ENCODE data around the gene PRRG3.

PRRG3 gene

DNA sequence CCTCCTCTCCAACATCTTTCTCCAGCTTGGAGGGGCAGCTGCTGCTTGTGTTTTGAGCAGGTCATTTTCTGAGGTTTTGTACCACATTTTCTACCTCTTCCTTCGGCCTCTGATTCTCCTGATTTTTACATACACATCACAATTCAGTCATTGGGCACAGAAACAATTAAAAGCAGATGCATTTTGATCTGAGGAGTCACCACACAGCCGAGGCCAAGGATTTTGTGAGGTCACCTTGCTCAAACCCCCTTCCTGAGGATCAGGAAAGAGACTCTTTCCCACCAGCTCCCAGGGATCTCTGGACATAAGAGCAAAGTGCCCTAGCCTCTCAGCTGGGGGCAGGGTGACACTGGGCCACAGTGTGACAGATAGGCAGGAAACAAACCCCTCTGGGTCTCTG lies 15.2 kb downstream of the PRRG3 start:
- Histone ChIP-seq H3K9me2 (ENCODE audit: low read depth, low read length) (no peaks in the 10 kb centered on the region), H4K20me1 (ENCODE audit: insufficient read depth, low read length) (no peaks in the 10 kb centered on the region), H3K36me3 (ENCODE audit: insufficient read depth, low read length) (no peaks in the 10 kb centered on the region), H3K27ac (ENCODE audit: low read depth, low read length, poor library complexity, severe bottlenecking) (no peak overlapping the region), H3K9ac (ENCODE audit: low read length) (no peak overlapping the region), H3K27me3 (ENCODE audit: insufficient read depth, low read length) (no peaks in the 10 kb centered on the region), H3K9me3 (ENCODE audit: low read length) (no peaks in the 10 kb centered on the region), H3K4me1 (ENCODE audit: insufficient read depth, low read length, severe bottlenecking) (no peaks in the 10 kb centered on the region), H2AFZ (ENCODE audit: low read length) (no peak overlapping the region), H3K79me2 (ENCODE audit: insufficient read depth, low read length) (no peaks in the 10 kb centered on the region), H3F3A (ENCODE audit: insufficient read depth, low read length) (no peaks in the 10 kb centered on the region), H3K4me3 (ENCODE audit: low read depth, low read length, poor library complexity, severe bottlenecking) (no peak overlapping the region), H3K4me2 (ENCODE audit: low read length) (no peak overlapping the region)
- no peak for TF ChIP-seq EZH2 (IDR thresholded peaks at IDR 0.05; ENCODE audit: borderline replicate concordance, low read length)
- TF ChIP-seq, protein P1, sequence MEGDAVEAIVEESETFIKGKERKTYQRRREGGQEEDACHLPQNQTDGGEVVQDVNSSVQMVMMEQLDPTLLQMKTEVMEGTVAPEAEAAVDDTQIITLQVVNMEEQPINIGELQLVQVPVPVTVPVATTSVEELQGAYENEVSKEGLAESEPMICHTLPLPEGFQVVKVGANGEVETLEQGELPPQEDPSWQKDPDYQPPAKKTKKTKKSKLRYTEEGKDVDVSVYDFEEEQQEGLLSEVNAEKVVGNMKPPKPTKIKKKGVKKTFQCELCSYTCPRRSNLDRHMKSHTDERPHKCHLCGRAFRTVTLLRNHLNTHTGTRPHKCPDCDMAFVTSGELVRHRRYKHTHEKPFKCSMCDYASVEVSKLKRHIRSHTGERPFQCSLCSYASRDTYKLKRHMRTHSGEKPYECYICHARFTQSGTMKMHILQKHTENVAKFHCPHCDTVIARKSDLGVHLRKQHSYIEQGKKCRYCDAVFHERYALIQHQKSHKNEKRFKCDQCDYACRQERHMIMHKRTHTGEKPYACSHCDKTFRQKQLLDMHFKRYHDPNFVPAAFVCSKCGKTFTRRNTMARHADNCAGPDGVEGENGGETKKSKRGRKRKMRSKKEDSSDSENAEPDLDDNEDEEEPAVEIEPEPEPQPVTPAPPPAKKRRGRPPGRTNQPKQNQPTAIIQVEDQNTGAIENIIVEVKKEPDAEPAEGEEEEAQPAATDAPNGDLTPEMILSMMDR (IDR thresholded peaks at IDR 0.05; ENCODE audit: low read length): no peak

DNA sequence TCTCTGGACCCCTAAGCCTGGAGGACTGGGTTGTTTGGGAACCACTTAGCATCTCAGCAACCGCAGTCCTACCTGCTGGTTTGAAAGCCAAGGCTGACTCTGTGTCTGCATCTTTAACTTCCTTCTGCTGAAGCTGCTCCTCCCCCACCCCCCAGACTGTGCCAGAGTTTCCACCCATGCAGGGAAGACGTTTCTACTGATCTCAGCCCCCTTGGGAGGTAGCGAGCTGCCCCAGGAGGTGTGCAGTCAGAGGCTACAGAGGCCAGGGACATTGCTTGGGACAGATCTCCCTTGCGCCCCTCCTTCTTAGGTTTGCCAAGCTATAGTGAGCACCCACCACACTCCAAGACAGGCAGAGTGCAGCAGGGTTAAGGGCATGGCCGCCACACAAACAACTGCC lies 15.9 kb downstream of the PRRG3 start:
- no peak for TF ChIP-seq EZH2 (IDR thresholded peaks at IDR 0.05; ENCODE audit: borderline replicate concordance, low read length)
- TF ChIP-seq, protein P1 (IDR thresholded peaks at IDR 0.05; ENCODE audit: low read length): no peak
- H3K4me1 ChIP-seq (ENCODE audit: insufficient read depth, low read length, severe bottlenecking): no peaks in the 10 kb centered on the region
- no peaks in the 10 kb centered on the region for H3K79me2 ChIP-seq (ENCODE audit: insufficient read depth, low read length)
- H3K4me3 ChIP-seq (ENCODE audit: low read depth, low read length, poor library complexity, severe bottlenecking): no peak overlapping the region
- no peak overlapping the region for H3K4me2 ChIP-seq (ENCODE audit: low read length)
- H3K9me2 ChIP-seq (ENCODE audit: low read depth, low read length): no peaks in the 10 kb centered on the region
- H3K9ac ChIP-seq (ENCODE audit: low read length): no peak overlapping the region
- H3K9me3 ChIP-seq (ENCODE audit: low read length): no peaks in the 10 kb centered on the region
- H3K27me3 ChIP-seq (ENCODE audit: insufficient read depth, low read length): no peaks in the 10 kb centered on the region
- H3F3A ChIP-seq (ENCODE audit: insufficient read depth, low read length): no peaks in the 10 kb centered on the region
- H3K36me3 ChIP-seq (ENCODE audit: insufficient read depth, low read length): no peaks in the 10 kb centered on the region
- H3K27ac ChIP-seq (ENCODE audit: low read depth, low read length, poor library complexity, severe bottlenecking): no peak overlapping the region
- H4K20me1 ChIP-seq (ENCODE audit: insufficient read depth, low read length): no peaks in the 10 kb centered on the region
- H2AFZ ChIP-seq (ENCODE audit: low read length): no peak overlapping the region

DNA sequence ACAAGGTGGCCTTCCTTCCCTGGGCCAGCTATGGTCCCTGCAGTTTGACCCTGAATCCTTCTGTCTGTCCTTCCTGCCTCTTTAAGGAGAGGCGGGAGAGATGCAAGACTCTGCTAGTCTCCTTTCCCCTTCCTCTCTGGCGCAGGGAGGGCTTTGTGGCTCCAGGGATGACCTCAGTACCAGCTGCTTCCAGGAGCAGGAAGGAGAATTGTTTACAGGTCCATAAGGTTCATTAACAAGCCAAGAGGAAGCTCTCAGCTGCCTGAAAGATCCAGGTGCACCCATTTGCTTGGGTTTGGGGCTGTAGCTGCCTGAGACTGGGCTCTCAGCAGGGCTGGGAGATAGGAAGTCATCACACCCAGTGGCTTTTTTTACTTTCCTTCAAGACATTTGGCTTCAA lies 16.5 kb downstream of the PRRG3 start:
- TF ChIP-seq, protein P1 (IDR thresholded peaks at IDR 0.05; ENCODE audit: low read length): no peak
- TF ChIP-seq EZH2 (IDR thresholded peaks at IDR 0.05; ENCODE audit: borderline replicate concordance, low read length): no peak
- no peak overlapping the region for H3K4me3 ChIP-seq (ENCODE audit: low read depth, low read length, poor library complexity, severe bottlenecking)
- no peak overlapping the region for H2AFZ ChIP-seq (ENCODE audit: low read length)
- H3F3A ChIP-seq (ENCODE audit: insufficient read depth, low read length): no peaks in the 10 kb centered on the region
- no peaks in the 10 kb centered on the region for H3K79me2 ChIP-seq (ENCODE audit: insufficient read depth, low read length)
- H3K27ac ChIP-seq (ENCODE audit: low read depth, low read length, poor library complexity, severe bottlenecking): no peak overlapping the region
- H3K4me1 ChIP-seq (ENCODE audit: insufficient read depth, low read length, severe bottlenecking): no peaks in the 10 kb centered on the region
- H3K36me3 ChIP-seq (ENCODE audit: insufficient read depth, low read length): no peaks in the 10 kb centered on the region
- no peak overlapping the region for H3K4me2 ChIP-seq (ENCODE audit: low read length)
- H3K9me3 ChIP-seq (ENCODE audit: low read length): no peaks in the 10 kb centered on the region
- H3K27me3 ChIP-seq (ENCODE audit: insufficient read depth, low read length): no peaks in the 10 kb centered on the region
- no peaks in the 10 kb centered on the region for H4K20me1 ChIP-seq (ENCODE audit: insufficient read depth, low read length)
- H3K9me2 ChIP-seq (ENCODE audit: low read depth, low read length): no peaks in the 10 kb centered on the region
- no peak overlapping the region for H3K9ac ChIP-seq (ENCODE audit: low read length)
